HepG2 (cell line): Measurements from ENCODE around the gene UNC13D. TPM values are rescaled to one million over a fixed set of nuclear protein-coding genes. Genes with fewer than 3 reads are reported as not detected.

Experiments used
- CHCHD3 ChIP-seq: sonication (generic); formaldehyde crosslinking; IDR thresholded peaks from 2 replicates; pipeline ENCODE4 v1.8.0; 2022; ENCODE audit warnings: mild to moderate bottlenecking, missing genetic modification reagents, moderate library complexity
- DPF2 ChIP-seq: sonication (generic); formaldehyde crosslinking; IDR thresholded peaks from 2 replicates; pipeline ENCODE4 v1.4.0; 2020; ENCODE audit warnings: mild to moderate bottlenecking, low read depth, missing genetic modification reagents, borderline replicate concordance
- HDAC2 ChIP-seq: sonication (generic); formaldehyde crosslinking; IDR thresholded peaks from 2 replicates; pipeline ENCODE4 v1.4.0; 2020; ENCODE audit warnings: missing genetic modification reagents
- HNRNPUL1 ChIP-seq: fragments of 200-400 bp; formaldehyde crosslinking; IDR thresholded peaks from 2 replicates; pipeline ENCODE4 v1.6.1; 2017; ENCODE audit warnings: low read depth, mild to moderate bottlenecking, low read length, moderate library complexity
- IRX3 ChIP-seq: sonication (generic); formaldehyde crosslinking; IDR thresholded peaks from 2 replicates; pipeline ENCODE4 v1.8.1; 2023; ENCODE audit warnings: mild to moderate bottlenecking, low read depth, missing genetic modification reagents, borderline replicate concordance
- MLLT10 ChIP-seq: sonication (generic); formaldehyde crosslinking; IDR thresholded peaks from 2 replicates; pipeline ENCODE4 v1.4.0; 2020; ENCODE audit warnings: missing genetic modification reagents
- MZF1 ChIP-seq: sonication (generic); formaldehyde crosslinking; IDR thresholded peaks from 2 replicates; pipeline ENCODE4 v1.8.1; 2023; ENCODE audit warnings: mild to moderate bottlenecking, missing genetic modification reagents, borderline replicate concordance
- SMAD1 ChIP-seq: sonication (generic); formaldehyde crosslinking; IDR thresholded peaks from 2 replicates; pipeline ENCODE4 v1.4.0; 2020; ENCODE audit warnings: missing genetic modification reagents, low read depth, mild to moderate bottlenecking, borderline replicate concordance
- TCF7L2 ChIP-seq: IDR thresholded peaks from 2 replicates; pipeline ENCODE4 v1.6.1; 2011; ENCODE audit warnings: mild to moderate bottlenecking, low read depth, low read length, moderate library complexity
- U2AF1 ChIP-seq: fragments of 200-400 bp; formaldehyde crosslinking; optimal IDR thresholded peaks from 2 replicates; pipeline ENCODE3; 2017; ENCODE audit warnings: mild to moderate bottlenecking, low read depth, low read length
- ZFP82 ChIP-seq: sonication (generic); formaldehyde crosslinking; IDR thresholded peaks from 2 replicates; pipeline ENCODE4 v1.5.1; 2020; ENCODE audit warnings: mild to moderate bottlenecking, missing genetic modification reagents, borderline replicate concordance
- ZFP90 ChIP-seq: sonication (generic); formaldehyde crosslinking; IDR thresholded peaks from 2 replicates; pipeline ENCODE4 v1.8.0; 2022; ENCODE audit warnings: missing genetic modification reagents, mild to moderate bottlenecking, inconsistent platforms, borderline replicate concordance
- ZFY ChIP-seq: sonication (generic); formaldehyde crosslinking; IDR thresholded peaks from 2 replicates; pipeline ENCODE4 v1.4.0; 2020; ENCODE audit warnings: missing genetic modification reagents
- ZNF260 ChIP-seq: sonication (generic); formaldehyde crosslinking; IDR thresholded peaks from 2 replicates; pipeline ENCODE4 v1.4.0; 2020; ENCODE audit warnings: missing genetic modification reagents, low read depth, mild to moderate bottlenecking, borderline replicate concordance
- ZNF33A ChIP-seq: sonication (generic); formaldehyde crosslinking; IDR thresholded peaks from 2 replicates; pipeline ENCODE4 v1.5.1; 2020; ENCODE audit warnings: missing genetic modification reagents, mild to moderate bottlenecking, moderate library complexity, borderline replicate concordance
- ZNF460 ChIP-seq: sonication (generic); formaldehyde crosslinking; IDR thresholded peaks from 2 replicates; pipeline ENCODE4 v1.5.1; 2020; ENCODE audit warnings: missing genetic modification reagents, mild to moderate bottlenecking, borderline replicate concordance
- ZNF558 ChIP-seq: sonication (generic); formaldehyde crosslinking; IDR thresholded peaks from 2 replicates; pipeline ENCODE4 v1.9.0; 2022; ENCODE audit warnings: mild to moderate bottlenecking, missing genetic modification reagents, borderline replicate concordance
- ZNF781 ChIP-seq: sonication (generic); formaldehyde crosslinking; IDR thresholded peaks from 2 replicates; pipeline ENCODE4 v1.5.1; 2020; ENCODE audit warnings: borderline replicate concordance, mild to moderate bottlenecking, missing genetic modification reagents; ENCODE audit errors: not compliant biosample characterization
- polyA plus RNA-seq, 8 experiments: library from polyadenylated mRNA; depleted of rRNA in 3 of 8; stranded (reverse) in 7 of 8; unstranded in 1 of 8; fragments of >200 nt; fragmentation: Illumina TruSeq in 4 of 8; extraction: Trizol in 4 of 8; gene quantifications; 2 replicates each; pipeline versions ENCODE4 v1.2.1 to v1.2.3, GENCODE V29; 2011 to 2016; ENCODE audit warnings: low read depth in 4 of 8, missing spikeins in 1 of 8, mixed read lengths in 1 of 8; ENCODE audit not compliant: insufficient read depth in 1 of 8
- total RNA-seq, 5 experiments: library from RNA; depleted of rRNA; stranded (reverse); fragments of >200 nt; fragmentation: Illumina TruSeq; extraction: Trizol; gene quantifications; 2 replicates each; pipeline ENCODE4 v1.2.3, GENCODE V29; 2016; ENCODE audit warnings: low read depth in 1 of 5
- TF ChIP-seq, protein P1 (sequence below): sonication (generic); formaldehyde crosslinking; IDR thresholded peaks from 2 replicates; pipeline ENCODE4 v1.8.1; 2023; ENCODE audit warnings: mild to moderate bottlenecking, missing genetic modification reagents
- TF ChIP-seq, protein P2 (sequence below): sonication (generic); formaldehyde crosslinking; IDR thresholded peaks from 2 replicates; pipeline ENCODE4 v1.4.0; 2020; ENCODE audit warnings: low read depth, mild to moderate bottlenecking, missing genetic modification reagents
- TF ChIP-seq, protein P3 (sequence below): sonication (generic); formaldehyde crosslinking; IDR thresholded peaks from 2 replicates; pipeline ENCODE4 v1.5.1; 2020; ENCODE audit warnings: missing genetic modification reagents, mild to moderate bottlenecking, borderline replicate concordance
- TF ChIP-seq, protein P4 (sequence below): sonication (generic); formaldehyde crosslinking; IDR thresholded peaks from 2 replicates; pipeline ENCODE4 v1.5.0; 2020; ENCODE audit warnings: mild to moderate bottlenecking, missing genetic modification reagents
- TF ChIP-seq, protein P5 (sequence below): IDR thresholded peaks from 2 replicates; pipeline ENCODE4 v1.6.1; 2016; ENCODE audit warnings: low read depth, borderline replicate concordance

UNC13D gene
- total and polyA plus RNA-seq, 2 of the 13 experiments (the other 11 are each of a cell fraction or from before 2014, with no cell fraction given) = 29.7 to 42.7 TPM

DNA sequence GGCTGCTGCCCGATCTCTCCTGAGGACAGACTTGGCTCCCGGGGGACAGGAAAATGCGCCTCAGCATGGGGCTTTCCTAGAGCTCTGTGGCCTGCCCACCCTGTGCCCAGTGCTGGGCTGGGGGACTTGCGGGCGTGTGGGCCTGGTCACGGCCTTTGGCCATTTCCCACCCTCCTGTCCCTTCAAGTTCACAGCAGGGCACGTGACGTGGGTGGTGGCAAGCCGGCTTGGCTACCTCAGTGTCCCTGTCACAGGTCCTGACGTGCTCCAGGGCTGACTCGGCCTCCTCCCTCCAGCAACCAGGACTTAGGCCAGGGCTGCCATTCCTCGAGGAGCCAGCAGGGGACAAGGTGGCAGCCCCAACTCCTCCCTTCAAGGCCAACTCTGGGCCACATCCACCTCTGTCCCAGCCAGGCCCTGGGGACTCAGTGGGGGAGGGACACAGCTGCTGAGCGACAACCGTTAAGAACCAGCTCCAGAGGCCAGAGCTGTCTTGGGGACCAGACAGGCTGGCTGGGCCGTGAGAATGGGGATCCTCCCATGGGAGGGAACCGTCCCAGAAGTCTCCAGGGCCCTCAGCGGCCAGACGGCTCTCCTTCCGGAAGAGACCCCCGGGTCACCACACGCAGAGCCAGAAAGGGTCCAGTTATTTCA lies 981 bp upstream of the UNC13D start (continued):
- TF ChIP-seq, protein P1, sequence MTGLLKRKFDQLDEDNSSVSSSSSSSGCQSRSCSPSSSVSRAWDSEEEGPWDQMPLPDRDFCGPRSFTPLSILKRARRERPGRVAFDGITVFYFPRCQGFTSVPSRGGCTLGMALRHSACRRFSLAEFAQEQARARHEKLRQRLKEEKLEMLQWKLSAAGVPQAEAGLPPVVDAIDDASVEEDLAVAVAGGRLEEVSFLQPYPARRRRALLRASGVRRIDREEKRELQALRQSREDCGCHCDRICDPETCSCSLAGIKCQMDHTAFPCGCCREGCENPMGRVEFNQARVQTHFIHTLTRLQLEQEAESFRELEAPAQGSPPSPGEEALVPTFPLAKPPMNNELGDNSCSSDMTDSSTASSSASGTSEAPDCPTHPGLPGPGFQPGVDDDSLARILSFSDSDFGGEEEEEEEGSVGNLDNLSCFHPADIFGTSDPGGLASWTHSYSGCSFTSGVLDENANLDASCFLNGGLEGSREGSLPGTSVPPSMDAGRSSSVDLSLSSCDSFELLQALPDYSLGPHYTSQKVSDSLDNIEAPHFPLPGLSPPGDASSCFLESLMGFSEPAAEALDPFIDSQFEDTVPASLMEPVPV (CRISPR knock-in tag) = no peak
- TF ChIP-seq ZFP90 (CRISPR knock-in tag) (no peak), ZFP82 (CRISPR knock-in tag) (no peak), TCF7L2 (no peak), ZNF33A (no peak), MLLT10 (no peak), IRX3 (peak; percentile 71; the same call in 1 of the 2 replicates), SMAD1 (CRISPR knock-in tag) (0 out of 2 replicates have a peak, but pooled peaks have one; percentile 4), ZNF558 (CRISPR knock-in tag) (no peak), CHCHD3 (CRISPR knock-in tag) (no peak), ZNF460 (CRISPR knock-in tag) (peak; percentile 35; the same call in 1 of the 2 replicates), HNRNPUL1 (no peak), MZF1 (CRISPR knock-in tag) (0 out of 2 replicates have a peak, but pooled peaks have one; percentile 72), U2AF1 (no peak), ZNF260 (CRISPR knock-in tag) (no peak), DPF2 (no peak), ZNF781 (CRISPR knock-in tag) (peak; percentile 92), ZFY (CRISPR knock-in tag) (peak; percentile 79; the same call in 1 of the 2 replicates), HDAC2 (CRISPR knock-in tag) (peak; percentile 77)
- TF ChIP-seq, protein P2, sequence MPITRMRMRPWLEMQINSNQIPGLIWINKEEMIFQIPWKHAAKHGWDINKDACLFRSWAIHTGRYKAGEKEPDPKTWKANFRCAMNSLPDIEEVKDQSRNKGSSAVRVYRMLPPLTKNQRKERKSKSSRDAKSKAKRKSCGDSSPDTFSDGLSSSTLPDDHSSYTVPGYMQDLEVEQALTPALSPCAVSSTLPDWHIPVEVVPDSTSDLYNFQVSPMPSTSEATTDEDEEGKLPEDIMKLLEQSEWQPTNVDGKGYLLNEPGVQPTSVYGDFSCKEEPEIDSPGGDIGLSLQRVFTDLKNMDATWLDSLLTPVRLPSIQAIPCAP = no peak
- TF ChIP-seq, protein P3, sequence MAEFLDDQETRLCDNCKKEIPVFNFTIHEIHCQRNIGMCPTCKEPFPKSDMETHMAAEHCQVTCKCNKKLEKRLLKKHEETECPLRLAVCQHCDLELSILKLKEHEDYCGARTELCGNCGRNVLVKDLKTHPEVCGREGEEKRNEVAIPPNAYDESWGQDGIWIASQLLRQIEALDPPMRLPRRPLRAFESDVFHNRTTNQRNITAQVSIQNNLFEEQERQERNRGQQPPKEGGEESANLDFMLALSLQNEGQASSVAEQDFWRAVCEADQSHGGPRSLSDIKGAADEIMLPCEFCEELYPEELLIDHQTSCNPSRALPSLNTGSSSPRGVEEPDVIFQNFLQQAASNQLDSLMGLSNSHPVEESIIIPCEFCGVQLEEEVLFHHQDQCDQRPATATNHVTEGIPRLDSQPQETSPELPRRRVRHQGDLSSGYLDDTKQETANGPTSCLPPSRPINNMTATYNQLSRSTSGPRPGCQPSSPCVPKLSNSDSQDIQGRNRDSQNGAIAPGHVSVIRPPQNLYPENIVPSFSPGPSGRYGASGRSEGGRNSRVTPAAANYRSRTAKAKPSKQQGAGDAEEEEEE (CRISPR knock-in tag) = 0 out of 2 replicates have a peak, but pooled peaks have one; percentile 70
- TF ChIP-seq, protein P4, sequence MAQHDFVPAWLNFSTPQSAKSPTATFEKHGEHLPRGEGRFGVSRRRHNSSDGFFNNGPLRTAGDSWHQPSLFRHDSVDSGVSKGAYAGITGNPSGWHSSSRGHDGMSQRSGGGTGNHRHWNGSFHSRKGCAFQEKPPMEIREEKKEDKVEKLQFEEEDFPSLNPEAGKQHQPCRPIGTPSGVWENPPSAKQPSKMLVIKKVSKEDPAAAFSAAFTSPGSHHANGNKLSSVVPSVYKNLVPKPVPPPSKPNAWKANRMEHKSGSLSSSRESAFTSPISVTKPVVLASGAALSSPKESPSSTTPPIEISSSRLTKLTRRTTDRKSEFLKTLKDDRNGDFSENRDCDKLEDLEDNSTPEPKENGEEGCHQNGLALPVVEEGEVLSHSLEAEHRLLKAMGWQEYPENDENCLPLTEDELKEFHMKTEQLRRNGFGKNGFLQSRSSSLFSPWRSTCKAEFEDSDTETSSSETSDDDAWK (CRISPR knock-in tag) = no peak
- TF ChIP-seq, protein P5, sequence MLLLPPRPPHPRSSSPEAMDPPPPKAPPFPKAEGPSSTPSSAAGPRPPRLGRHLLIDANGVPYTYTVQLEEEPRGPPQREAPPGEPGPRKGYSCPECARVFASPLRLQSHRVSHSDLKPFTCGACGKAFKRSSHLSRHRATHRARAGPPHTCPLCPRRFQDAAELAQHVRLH (CRISPR knock-in tag) = peak; percentile 91; the same call in 1 of the 2 replicates
